GM15510 (cell line): ENCODE data around the gene CADPS2.

ENCODE experiments used
- POLR2A ChIP-seq: IDR thresholded peaks from 3 replicates; pipeline ENCODE4 v1.6.1; 2011; ENCODE audit warnings: borderline replicate concordance; ENCODE audit not compliant: insufficient read length; ENCODE audit errors: extremely low read depth

Gene CADPS2

DNA sequence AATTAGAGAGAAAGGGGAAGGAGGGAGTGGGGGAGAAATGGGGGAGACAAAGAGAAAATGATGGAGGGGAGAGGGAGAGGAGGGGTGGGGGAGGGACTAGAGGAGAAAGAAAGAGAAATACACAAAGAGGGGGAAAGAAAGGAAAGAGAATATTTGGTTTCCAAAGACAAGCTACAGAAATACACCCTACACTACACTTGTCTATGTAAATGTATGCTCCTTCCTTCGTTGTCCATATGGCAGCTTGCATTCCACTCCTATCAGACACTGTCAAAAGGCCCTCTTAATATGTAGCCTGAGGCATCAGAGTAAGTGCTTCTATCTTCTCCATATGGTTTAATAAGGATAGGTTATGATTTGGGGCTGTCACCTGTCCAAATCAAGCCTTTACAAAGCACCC lies 488.9 kb downstream of the CADPS2 start:
- TF ChIP-seq POLR2A = no peak

DNA sequence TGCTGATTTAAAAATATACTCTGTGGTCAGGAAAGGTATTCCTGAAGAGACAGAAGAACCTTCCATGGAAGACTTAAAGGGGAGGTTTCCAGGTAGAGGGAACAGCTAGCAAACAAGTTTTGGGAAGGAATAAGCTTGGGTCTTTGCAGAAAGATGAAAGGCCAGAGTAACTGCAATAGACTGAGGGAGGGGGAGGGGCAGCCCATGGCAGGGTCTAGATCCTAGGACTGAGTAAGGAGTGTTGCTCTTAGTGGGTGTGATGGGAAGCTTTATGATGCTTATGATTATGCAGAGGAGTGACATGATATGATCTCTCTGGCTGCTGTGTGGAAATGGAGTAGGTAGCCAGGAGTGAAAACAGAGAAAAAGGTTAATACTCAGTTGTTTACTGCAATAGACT lies 491.7 kb downstream of the CADPS2 start:
- no peak for TF ChIP-seq POLR2A

DNA sequence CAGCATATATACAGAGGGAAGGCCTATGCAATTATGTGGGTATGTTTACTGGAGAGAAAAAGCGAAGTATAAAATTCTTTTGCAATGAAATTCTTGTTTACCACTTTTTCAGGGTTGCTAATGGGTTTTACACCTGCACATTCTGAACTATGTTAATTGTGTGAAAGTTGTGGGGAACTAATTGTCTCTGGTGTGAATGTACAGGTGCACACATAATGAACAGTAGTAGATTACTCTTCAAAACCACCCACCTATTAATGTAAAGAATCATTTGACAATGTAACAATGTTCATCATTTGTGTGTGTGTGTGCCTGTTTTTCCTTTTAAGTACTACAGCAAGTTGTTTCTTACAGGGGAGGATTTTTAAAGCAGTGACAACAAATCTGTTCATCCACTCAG lies 501.7 kb downstream of the CADPS2 start:
- TF ChIP-seq POLR2A = no peak

DNA sequence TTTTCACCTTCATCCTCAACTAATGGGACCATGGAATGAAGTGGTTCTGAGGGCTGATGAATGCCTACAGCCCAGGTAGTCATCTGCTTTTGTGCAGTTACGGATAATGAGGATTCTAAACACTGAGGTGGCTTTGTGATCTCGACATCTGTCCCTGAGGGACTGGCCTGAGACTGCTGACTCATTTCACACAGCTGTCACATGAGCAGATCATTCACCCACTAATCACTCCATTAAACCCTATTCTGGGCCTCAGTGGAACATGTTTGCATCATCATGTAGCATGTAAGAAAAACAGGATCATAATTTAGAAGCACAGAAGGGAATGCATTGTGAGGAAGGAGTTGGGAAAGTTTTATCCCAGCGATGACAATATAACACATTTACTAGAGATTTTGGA lies 502.3 kb downstream of the CADPS2 start:
- TF ChIP-seq POLR2A = no peak

DNA sequence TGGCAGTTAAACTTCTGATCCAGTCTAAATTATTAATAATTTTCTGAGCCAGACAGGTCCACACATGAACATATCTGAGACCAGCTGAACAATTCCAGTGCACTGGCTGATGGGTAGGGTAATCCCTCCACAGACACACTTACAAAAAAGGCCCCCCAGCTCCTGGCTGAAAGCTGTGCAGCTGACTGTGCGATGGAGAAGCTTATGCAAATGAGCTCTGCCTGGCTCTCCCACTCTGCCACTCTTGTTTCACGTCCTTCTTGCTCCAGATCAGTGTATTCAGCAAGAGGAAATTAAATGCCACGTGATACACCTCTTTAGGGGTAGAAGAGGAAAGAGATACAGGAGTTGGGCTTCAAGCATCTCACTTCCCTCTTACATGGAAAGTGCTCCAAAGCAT lies 505.3 kb downstream of the CADPS2 start:
- TF ChIP-seq POLR2A = no peak

DNA sequence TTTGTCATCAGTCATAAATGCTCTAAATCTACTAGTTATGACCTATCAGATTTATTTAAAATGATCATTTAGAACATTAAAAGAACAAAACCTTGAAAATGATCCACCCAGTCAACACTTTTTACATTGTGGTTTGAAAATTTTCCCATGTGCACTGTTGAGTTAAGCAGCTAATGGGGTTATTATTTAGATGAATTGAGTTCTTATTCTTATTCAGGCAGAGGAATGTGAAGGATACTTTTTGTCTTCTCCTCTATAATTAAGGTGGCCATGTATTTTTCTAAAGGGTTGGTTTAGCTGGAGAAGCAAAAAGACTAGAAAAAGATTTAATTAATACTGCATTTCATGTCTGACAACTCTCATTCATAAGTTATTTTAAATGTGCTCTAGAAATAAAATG lies 506.8 kb downstream of the CADPS2 start:
- TF ChIP-seq POLR2A = no peak

DNA sequence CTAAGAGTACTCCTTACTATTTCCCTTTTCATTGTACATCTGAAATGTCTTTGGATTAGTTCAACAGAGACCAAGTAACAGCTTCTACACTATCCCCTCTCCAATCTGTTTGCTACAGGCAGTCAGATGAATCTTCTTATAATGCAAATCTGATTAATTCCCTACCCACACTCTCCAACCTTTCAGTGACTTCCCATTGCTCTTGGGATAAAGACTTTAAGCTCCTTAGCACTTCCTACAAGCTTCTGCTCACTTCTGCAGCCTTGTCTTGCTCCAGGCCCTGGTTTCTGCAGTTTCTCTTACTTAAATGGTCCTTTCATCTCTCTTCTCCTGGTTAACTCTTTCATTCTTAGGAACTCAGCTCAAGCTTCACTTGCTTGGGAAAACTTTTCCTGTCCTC lies 516.5 kb downstream of the CADPS2 start:
- TF ChIP-seq POLR2A = no peak

DNA sequence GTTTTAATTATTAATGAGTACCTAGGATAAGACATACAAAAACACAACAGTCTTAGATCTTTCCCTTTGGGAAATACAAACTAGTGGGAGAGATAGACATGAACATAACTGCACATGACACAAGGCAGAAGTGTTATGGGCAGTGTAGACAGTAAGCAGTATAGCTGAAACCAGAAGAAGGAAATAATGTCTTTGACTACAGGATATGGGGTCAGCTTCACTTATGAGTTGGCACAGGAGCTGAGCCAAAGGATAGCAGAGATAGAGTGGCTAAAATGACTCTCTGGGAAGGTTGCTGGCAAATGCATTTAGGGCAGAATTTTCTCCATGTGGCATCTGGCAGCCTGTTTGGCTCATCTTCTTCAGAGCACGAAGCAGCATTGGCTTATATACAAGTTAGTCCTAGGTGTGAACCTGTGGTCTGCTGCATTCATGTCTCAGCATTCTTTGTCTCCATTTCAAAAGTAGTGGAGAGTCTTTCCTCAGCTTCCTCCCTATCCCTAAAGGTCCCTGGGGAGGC lies 521.4 kb downstream of the CADPS2 start:
- TF ChIP-seq POLR2A = no peak

DNA sequence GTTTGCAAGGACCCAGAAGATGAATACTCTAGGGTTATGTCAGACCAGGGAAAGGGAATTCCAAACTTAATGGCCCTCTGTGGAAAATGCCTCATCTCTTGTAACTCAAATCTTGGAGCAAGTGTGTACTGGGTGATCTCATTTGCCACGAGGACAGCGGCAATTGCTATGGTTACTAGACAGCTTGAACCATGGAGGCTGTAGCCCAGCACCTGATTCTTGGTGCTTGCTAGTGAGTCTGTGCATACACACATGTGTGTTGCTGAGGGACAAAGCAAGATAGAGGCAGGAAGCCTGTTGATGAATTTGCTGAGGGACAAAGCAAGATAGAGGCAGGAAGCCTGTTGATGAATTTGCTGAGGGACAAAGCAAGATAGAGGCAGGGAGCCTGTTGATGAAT lies 523.1 kb downstream of the CADPS2 start:
- no peak for TF ChIP-seq POLR2A

DNA sequence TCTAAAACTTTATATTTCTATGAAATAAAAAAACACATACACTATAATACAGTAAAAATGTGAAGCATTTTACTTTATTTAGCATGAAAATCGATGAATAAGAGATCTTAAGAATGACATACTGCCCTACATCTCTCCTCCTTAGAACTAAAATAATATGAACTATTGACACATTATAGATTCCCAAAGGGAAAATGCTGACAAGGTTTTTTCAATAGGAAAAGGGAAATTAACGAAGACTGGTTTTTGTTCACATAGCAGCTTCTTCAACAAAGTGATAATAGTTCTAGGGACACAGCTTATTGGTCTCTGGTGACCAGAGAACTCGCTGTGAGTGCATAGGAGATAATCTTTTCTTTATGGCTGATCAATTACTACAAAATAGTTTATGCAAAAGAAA lies 523.8 kb downstream of the CADPS2 start:
- TF ChIP-seq POLR2A = no peak

DNA sequence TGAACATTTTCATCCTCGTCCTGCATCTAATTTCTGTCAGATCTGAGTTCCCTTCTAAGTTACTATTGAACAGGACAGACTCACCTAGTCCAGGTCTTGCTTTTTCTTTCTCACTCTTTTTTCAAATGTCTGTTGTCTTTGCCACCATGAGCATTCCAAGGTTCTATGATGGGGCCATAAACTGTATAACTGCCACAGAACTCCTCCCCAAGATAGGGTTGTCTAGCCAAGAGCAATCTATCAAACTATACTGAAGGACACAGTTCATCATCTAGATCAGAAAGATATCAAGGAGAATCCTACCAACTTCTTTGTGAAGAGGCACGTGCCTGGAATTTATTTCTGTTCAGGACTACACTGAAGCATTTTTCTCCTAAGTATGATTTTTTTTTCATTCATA lies 531.6 kb downstream of the CADPS2 start:
- TF ChIP-seq POLR2A = no peak

DNA sequence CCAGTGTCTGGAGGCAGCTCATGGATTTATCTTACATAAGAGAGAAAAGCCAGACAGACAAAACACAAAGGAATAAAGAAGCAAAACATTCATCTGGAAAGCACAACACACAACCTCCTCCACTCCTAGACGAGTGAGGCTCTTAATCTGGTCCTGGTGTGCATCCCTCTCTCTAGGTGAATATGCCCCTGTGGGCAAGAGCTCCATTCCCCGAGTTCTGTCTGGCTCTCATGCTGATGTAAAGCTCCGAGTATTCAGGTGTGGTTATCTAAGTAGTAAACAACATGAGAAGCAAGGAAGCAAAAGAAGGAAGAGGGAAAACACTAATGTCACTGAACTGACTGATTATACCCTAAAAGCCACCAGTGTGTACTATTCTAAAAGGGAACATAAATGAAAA lies 533.8 kb downstream of the CADPS2 start:
- TF ChIP-seq POLR2A = no peak

DNA sequence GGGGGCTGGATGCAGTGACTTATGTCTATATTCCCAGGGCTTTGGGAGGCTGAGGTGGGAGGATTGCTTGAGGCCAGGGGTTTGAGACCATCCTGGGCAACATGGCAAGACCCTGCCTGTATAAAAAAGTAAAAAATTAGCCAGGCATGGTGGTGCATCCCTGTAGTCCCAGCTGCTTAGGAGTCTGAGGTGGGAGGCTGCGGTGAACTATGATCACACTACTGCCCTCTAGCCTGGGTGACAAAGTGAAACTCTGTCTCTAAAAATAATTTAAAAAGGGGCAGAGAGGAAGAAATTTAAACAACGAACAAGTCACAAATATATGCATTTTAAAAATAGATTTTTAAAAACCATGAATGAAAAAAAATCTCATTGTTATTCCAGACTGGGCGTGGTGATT lies 535.6 kb downstream of the CADPS2 start:
- TF ChIP-seq POLR2A = no peak

DNA sequence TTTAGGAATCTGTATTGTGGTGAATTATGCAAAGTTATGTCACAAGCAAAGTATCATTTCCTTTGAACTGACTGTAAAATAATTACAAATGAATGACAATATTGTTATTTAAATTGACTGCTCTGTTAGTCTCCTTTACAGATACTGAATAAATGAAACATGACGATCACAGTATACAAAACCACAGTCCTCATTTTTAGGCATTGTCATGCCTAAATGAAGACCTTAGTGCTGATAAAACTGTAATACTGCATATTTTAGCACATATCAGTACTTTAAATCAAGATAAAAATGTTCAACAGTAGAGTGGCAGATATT lies 542.0 kb downstream of the CADPS2 start:
- no peak for TF ChIP-seq POLR2A

DNA sequence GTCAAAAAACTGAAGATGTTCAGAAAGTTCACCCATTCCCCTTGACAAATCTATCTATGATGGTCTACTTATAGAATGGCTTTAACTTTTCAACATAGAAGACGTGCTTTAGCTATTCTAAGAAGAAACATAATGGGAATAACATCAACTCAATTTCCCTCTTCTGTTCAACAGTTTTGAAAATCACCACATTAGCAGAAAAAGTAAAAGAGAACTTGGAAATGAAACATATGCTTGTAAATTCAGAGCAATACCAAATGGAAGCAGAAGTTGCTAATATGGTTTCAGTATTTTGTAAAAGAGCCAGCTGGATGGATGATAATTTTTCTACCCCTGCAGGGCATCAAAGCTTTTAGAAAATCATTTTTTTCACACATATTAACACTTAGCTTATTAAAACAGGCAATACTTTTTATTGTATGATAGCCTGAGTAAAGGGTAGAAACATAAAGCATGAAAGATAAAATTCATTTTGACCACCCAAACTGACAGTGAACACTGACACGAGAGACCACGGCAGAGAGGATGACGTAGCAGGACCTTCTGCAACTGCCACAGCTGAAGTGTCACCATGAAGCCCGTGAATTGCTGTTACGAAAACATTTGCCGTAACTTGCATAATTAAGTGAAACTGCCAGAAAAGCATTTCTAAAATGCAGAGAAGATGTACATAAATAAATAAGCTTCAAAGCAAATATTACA lies 542.5 kb downstream of the CADPS2 start:
- no peak for TF ChIP-seq POLR2A

DNA sequence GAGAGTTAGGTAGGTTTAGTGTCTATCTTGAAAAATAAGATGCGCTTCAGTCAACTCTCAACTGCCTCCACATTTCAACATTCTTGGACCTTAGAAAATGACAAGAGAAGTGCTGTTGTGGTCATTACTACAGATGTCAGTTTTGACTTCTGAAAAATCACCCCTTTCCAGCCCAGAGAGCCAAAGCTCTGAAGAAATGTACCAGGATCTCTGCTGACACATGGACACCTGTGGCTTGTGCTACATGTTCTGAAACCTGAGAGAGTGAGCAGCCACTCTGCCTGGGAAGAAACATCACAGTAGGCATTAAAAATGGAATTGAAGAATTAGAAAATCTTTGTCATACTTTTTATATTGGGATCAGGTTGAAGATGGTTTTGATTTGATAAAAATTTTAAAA lies 545.8 kb downstream of the CADPS2 start:
- no peak for TF ChIP-seq POLR2A
